Natural killer cell (primary cell): ENCODE measurements around the gene CDC42BPG. TPM values are rescaled to one million over a fixed set of nuclear protein-coding genes. Genes with fewer than 3 reads are reported as not detected.
A peak's percentile ranks its signal among the peaks of the same experiment; 100 is the strongest.

Source experiments
- ATAC-seq, 3 donors: fragments of 150-1000 bp in 2 of 3; fragments of 200-7000 bp in 1 of 3; cut with Tn5 transposase; 1 replicate in 1 of 3; 2 replicates in 2 of 3; pipeline ENCODE4 v1.10.0; 2021; ENCODE audit warnings: mild to moderate bottlenecking in 2 of 3, moderate library complexity in 2 of 3
- DNase-seq, 2 donors: peaks; one replicate each; pipeline versions ENCODE4 v3.0.0 to v3.0.0-alpha.2; 2013 to 2021; ENCODE audit warnings: mixed read lengths in 1 of 2
- H3K27ac ChIP-seq: one replicate; pipeline ENCODE4 v1.5.1; 2013; ENCODE audit warnings: mild to moderate bottlenecking, low read length
- H3K27me3 ChIP-seq: one replicate; pipeline ENCODE4 v1.6.1; 2013; ENCODE audit warnings: low read length; ENCODE audit not compliant: control insufficient read depth, insufficient read depth
- H3K36me3 ChIP-seq: one replicate; pipeline ENCODE4 v1.6.1; 2013; ENCODE audit warnings: low read length; ENCODE audit not compliant: control insufficient read depth, insufficient read depth
- H3K4me1 ChIP-seq: one replicate; pipeline ENCODE4 v1.6.1; 2013; ENCODE audit warnings: low read length; ENCODE audit not compliant: control insufficient read depth, insufficient read depth
- H3K4me3 ChIP-seq: one replicate; pipeline ENCODE4 v1.5.1; 2013; ENCODE audit warnings: low read length
- H3K9me3 ChIP-seq: one replicate; pipeline ENCODE4 v1.6.1; 2013; ENCODE audit warnings: low read length; ENCODE audit not compliant: control insufficient read depth, insufficient read depth
- H3K27ac Mint-ChIP-seq, 2 donors: one replicate each; pipeline ENCODE4 v1.8.0; 2022; ENCODE audit warnings: mild to moderate bottlenecking in 2 of 2, mixed read lengths in 2 of 2, moderate library complexity in 1 of 2
- H3K27me3 Mint-ChIP-seq, 2 donors: one replicate each; pipeline ENCODE4 v1.8.0; 2022; ENCODE audit warnings: low read depth in 2 of 2, mixed read lengths in 2 of 2
- H3K36me3 Mint-ChIP-seq: one replicate; pipeline ENCODE4 v1.8.0; 2022; ENCODE audit warnings: mixed read lengths
- H3K4me1 Mint-ChIP-seq, 2 donors: one replicate each; pipeline ENCODE4 v1.8.0; 2022; ENCODE audit warnings: mixed read lengths in 2 of 2
- H3K4me3 Mint-ChIP-seq: one replicate; pipeline ENCODE4 v1.8.0; 2022; ENCODE audit warnings: mild to moderate bottlenecking, moderate library complexity, mixed read lengths
- H3K9me3 Mint-ChIP-seq, 2 donors: one replicate each; pipeline ENCODE4 v1.8.0; 2022; ENCODE audit warnings: mixed read lengths in 2 of 2
- CTCF ChIP-seq: fragments of 200-600 bp; IDR thresholded peaks from one replicate; pipeline ENCODE4 v1.8.0; 2022; ENCODE audit warnings: antibody characterized with exemption
- WGBS: methylation state at CpG from one replicate; pipeline ENCODE4 v1.1.7; 2013; ENCODE audit warnings: missing lambda C conversion rate; ENCODE audit not compliant: insufficient coverage; 5-methylcytosine and 5-hydroxymethylcytosine counted together
- intact Hi-C: fragments of 100-400 bp; cut with micrococcal nuclease; formaldehyde crosslinking; loops from one replicate; pipeline ENCODE4 v1.14.2; 2022
- total RNA-seq, 4 donors: library from RNA; stranded (reverse); fragments of 120-200 nt in 1 of 4; gene quantifications; one replicate each; pipeline versions ENCODE4 v1.2.3 to v1.2.4, GENCODE V29; 2013 to 2022

CDC42BPG gene
- total RNA-seq, 3 donors from 2014 or later (not counting 1 experiment from before 2014, with no cell fraction given), result 8.2 to 12.7 (median 10.7) TPM

GRCh38 chr11:64876229-64876750, 31.8 kb upstream of the CDC42BPG start:
- Mint-ChIP-seq H3K36me3 (no peaks in the 10 kb centered on the region), H3K27ac (peak overlapping the region; percentile 95), H3K4me1 (peaks cover 66 to 83% of the 10 kb centered on the region in 2 donors), H3K4me3 (peak overlapping the region; percentile 98), H3K9me3 (no peaks in the 10 kb centered on the region), H3K27me3 (no peaks in the 10 kb centered on the region)
- WGBS, result 19% methylated on average over 11 of the region's 11 CpGs
- DNase-seq (peak in 1 of 2 donors; percentile 52), ATAC-seq (no peak)
- TF ChIP-seq CTCF, result no peak
- Histone ChIP-seq H3K4me3 (peak overlapping the region; percentile 73), H3K4me1 (peaks cover 89% of the 10 kb centered on the region), H3K27me3 (no peaks in the 10 kb centered on the region), H3K36me3 (peaks cover 40% of the 10 kb centered on the region), H3K27ac (peak overlapping the region; percentile 61), H3K9me3 (no peaks in the 10 kb centered on the region)
- intact Hi-C loops, result no loop called here

DNA sequence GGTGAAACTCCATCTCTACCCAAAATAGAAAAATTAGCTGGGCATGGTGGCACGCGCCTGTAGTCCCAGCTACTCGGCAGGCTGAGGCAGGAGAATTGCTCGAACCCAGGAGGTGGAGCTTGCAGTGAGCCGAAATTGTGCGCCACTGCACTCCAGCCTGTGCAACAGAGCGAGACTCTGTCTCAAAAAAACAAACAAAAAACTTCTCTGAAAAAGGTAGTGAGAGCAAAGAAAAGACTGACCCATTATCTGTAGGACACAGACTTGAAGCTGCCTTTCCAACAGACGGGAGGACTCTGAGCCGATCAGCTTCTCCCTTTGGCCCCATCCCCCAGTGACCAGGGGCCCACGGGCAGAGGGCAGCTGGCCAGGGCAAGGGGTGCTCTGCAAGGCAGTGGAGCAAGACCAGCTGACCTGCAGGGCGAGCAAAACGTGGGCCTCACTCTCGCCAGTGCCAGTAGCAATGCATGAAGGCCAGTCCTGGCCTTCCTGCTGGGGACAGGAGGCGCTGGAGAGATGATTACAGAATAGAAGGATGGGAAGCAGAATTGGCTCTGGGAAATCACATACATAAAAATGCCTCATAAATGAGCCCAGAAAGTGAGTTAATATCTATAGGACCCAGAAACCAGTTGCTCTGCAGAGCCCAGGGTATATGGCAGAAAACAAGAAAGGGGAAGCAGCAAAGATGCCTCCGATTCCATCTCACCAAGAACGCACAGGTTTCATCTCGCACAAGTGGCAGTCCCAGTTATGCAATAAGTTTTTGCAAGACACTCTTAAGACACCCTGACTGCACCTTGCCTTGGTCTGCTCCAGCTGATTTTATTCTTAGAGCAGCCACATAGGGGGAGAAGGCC, 31.1 kb upstream of the CDC42BPG start:
- Mint-ChIP-seq H3K4me3 (peak overlapping the region; percentile 98), H3K4me1 (peaks cover 67 to 84% of the 10 kb centered on the region in 2 donors), H3K27me3 (no peaks in the 10 kb centered on the region)

DNA sequence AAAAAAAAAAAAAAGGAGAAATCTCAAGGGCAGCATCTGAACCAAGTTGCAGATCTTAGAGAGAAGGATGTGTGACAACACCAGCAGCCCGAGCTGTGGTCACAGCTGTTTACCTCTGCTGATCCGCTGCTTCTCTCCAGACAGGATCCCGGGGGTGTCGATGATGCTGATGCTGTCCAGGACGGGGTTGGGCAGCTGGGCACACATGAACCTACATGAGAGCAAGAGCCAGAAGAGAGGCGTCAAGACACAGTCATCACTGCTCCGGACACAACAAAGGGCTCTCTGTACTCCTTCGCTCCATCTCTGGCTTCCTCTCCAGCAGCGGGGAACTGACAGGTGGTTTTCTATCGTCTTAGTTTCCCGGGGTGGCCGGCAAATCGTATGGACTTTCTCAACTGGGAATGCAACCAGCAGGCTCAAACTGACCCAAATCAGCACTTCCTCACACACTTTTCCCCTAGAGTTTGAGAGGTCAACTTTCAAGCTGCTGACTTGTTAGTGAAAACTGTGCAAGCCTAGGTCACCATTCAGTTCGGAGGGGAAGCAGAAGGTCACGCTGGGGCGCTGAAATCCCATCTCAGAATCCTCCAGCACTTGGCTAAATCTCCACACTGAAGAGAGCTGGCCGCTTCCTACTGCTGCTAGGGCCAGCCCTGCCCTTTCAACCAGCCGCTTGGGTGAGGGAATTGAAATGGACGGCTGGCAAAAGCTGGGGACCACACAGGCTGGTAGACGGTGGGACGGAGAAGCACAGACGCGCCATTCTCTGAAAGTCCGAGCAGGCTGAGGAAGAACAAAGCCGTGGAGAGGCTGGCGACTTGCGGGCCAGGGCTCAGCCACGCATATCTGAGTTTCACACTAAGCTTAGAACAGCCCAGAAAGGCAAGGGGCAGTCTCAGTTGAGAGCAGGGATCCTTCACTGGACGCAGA, 30.1 kb upstream of the CDC42BPG start:
- Mint-ChIP-seq H3K36me3 (no peaks in the 10 kb centered on the region), H3K27me3 (no peaks in the 10 kb centered on the region), H3K9me3 (no peaks in the 10 kb centered on the region), H3K4me1 (peaks cover 65 to 84% of the 10 kb centered on the region in 2 donors), H3K27ac (peak overlapping the region; percentile 95), H3K4me3 (peak overlapping the region; percentile 98)
- peaks cover 89% of the 10 kb centered on the region for H3K4me1 ChIP-seq
- WGBS, result 72% methylated on average over 29 of the region's 29 CpGs
- peak overlapping the region; percentile 73 for H3K4me3 ChIP-seq
- intact Hi-C loops, result no loop called here
- H3K9me3 ChIP-seq, result no peaks in the 10 kb centered on the region
- TF ChIP-seq CTCF, result no peak
- peaks cover 55% of the 10 kb centered on the region for H3K36me3 ChIP-seq
- peak overlapping the region; percentile 57 for H3K27ac ChIP-seq
- DNase-seq (peak in 1 of 2 donors; percentile 74), ATAC-seq (no peak)
- no peaks in the 10 kb centered on the region for H3K27me3 ChIP-seq

More for the DNA sequence above, 31.1 kb upstream of the CDC42BPG start:
- Mint-ChIP-seq H3K36me3 (no peaks in the 10 kb centered on the region), H3K9me3 (no peaks in the 10 kb centered on the region), H3K27ac (peak overlapping the region; percentile 95)
- 60% methylated on average over 17 of the region's 17 CpGs for WGBS
- peaks cover 89% of the 10 kb centered on the region for H3K4me1 ChIP-seq
- H3K9me3 ChIP-seq, result no peaks in the 10 kb centered on the region
- H3K4me3 ChIP-seq, result peak overlapping the region; percentile 73
- H3K36me3 ChIP-seq, result peaks cover 47% of the 10 kb centered on the region
- TF ChIP-seq CTCF, result no peak
- DNase-seq (peak in 1 of 2 donors; percentile 44), ATAC-seq (no peak)
- intact Hi-C loops, result no loop called here
- no peaks in the 10 kb centered on the region for H3K27me3 ChIP-seq
- H3K27ac ChIP-seq, result peak overlapping the region; percentile 57
